GM12878 (cell line): ENCODE measurements around the gene ETV6. TPM values are rescaled to one million over a fixed set of nuclear protein-coding genes. Genes with fewer than 3 reads are reported as not detected.

Experiments used
- ATAC-seq: fragments of 200-7000 bp; cut with Tn5 transposase; 3 replicates; pipeline ENCODE4 v1.9.1; 2020; ENCODE audit warnings: mild to moderate bottlenecking, moderate library complexity
- BruUV-seq: library from RNA; stranded (reverse); fragments of 400-500 nt; replicated peaks from 2 replicates; lab custom pipeline; 2021; lab: Mats Ljungman, UMichigan
- CTCF ChIA-PET: fragments of 300-600 bp; sonication (Branson Sonifier 250); formaldehyde crosslinking; extraction: SDS; loops from one replicate; lab custom pipeline; 2021; ENCODE audit warnings: inconsistent platforms; lab: Yijun Ruan, JAX
- POLR2A ChIA-PET: fragments of 350-600 bp; formaldehyde crosslinking; extraction: SDS; loops from one replicate; lab custom pipeline; 2021; ENCODE audit warnings: inconsistent platforms; lab: Charles Lee
- RAD21 ChIA-PET: fragments of 300-600 bp; sonication (Branson Sonifier 250); formaldehyde crosslinking; loops from one replicate; lab custom pipeline; 2023; ENCODE audit warnings: antibody characterized with exemption; ENCODE audit not compliant: unreplicated experiment; lab: Charles Lee
- SMC1A ChIA-PET: fragments of 300-600 bp; sonication (Branson Sonifier 250); formaldehyde crosslinking; loops from one replicate; lab custom pipeline; 2023; ENCODE audit not compliant: unreplicated experiment, uncharacterized antibody; lab: Charles Lee
- DNase-seq: peaks from one replicate; pipeline ENCODE4 v3.0.0-alpha.2; 2011; ENCODE audit warnings: low read depth, low spot score
- FAIRE-seq: peaks from 3 replicates; lab custom pipeline; 2011; peaks lifted over from hg19 to GRCh38; lab: Jason Lieb, UNC
- H2AFZ ChIP-seq: 2 replicates; pipeline ENCODE4 v1.6.0; 2011; ENCODE audit warnings: low read depth, low read length, control low read depth; ENCODE audit not compliant: control insufficient read depth
- H3K27ac ChIP-seq: 2 replicates; pipeline ENCODE4 v1.5.1; 2011; ENCODE audit warnings: control low read depth; ENCODE audit not compliant: control insufficient read depth, insufficient read depth
- H3K27me3 ChIP-seq, 2 experiments: replicated peaks in 1 of 2; 2 replicates each; pipeline versions ENCODE4 v1.6.0 to v1.6.1; 2011; ENCODE audit warnings: low read length in 1 of 2; ENCODE audit not compliant: control insufficient read depth in 2 of 2, insufficient read depth in 2 of 2
- H3K36me3 ChIP-seq, 2 experiments: 2 replicates each; pipeline ENCODE4 v1.5.1; 2011; ENCODE audit warnings: low read length in 1 of 2; ENCODE audit not compliant: control insufficient read depth in 2 of 2, insufficient read depth in 2 of 2
- H3K4me1 ChIP-seq: 2 replicates; pipeline ENCODE4 v1.6.1; 2011; ENCODE audit warnings: mild to moderate bottlenecking, low read length, moderate library complexity, mixed read lengths; ENCODE audit not compliant: control insufficient read depth, insufficient read depth
- H3K4me2 ChIP-seq: 2 replicates; pipeline ENCODE4 v1.6.0; 2011; ENCODE audit warnings: control low read depth; ENCODE audit not compliant: control insufficient read depth, insufficient read depth
- H3K4me3 ChIP-seq: fragments of 200-600 bp; sonication (generic); 2 replicates; pipeline ENCODE4 v1.5.1; 2016
- H3K79me2 ChIP-seq: 2 replicates; pipeline ENCODE4 v1.6.0; 2011; ENCODE audit warnings: low read length; ENCODE audit not compliant: control insufficient read depth, insufficient read depth
- H3K9ac ChIP-seq: 2 replicates; pipeline ENCODE4 v1.8.0; 2011; ENCODE audit warnings: low read length, control low read depth, mixed read lengths; ENCODE audit not compliant: control insufficient read depth, insufficient read depth
- H3K9me3 ChIP-seq: replicated peaks from 3 replicates; pipeline ENCODE4 v1.5.1; 2011; ENCODE audit warnings: mild to moderate bottlenecking, low read length; ENCODE audit not compliant: control insufficient read depth, insufficient read depth
- H4K20me1 ChIP-seq: 2 replicates; pipeline ENCODE4 v1.6.0; 2011; ENCODE audit not compliant: control insufficient read depth, insufficient read depth
- BCL11A ChIP-seq: IDR thresholded peaks from 2 replicates; pipeline ENCODE4 v1.6.1; 2011; ENCODE audit warnings: low read depth, low read length
- CBFB ChIP-seq: IDR thresholded peaks from 2 replicates; pipeline ENCODE4 v1.6.1; 2016; ENCODE audit warnings: antibody characterized with exemption, low read depth
- CBX3 ChIP-seq: fragments of 200-600 bp; sonication (generic); IDR thresholded peaks from 2 replicates; pipeline ENCODE4 v1.6.1; 2016; ENCODE audit warnings: low read depth, borderline replicate concordance
- CHD2 ChIP-seq: IDR thresholded peaks from 2 replicates; pipeline ENCODE4 v1.6.1; 2011; ENCODE audit warnings: low read depth, low read length, improper control_type of control experiment, borderline replicate concordance
- GATAD2B ChIP-seq: fragments of 450-650 bp; conservative IDR thresholded peaks from 2 replicates; pipeline ENCODE4 v1.6.1; 2017; ENCODE audit warnings: low read depth, mild to moderate bottlenecking, moderate library complexity
- IRF4 ChIP-seq: IDR thresholded peaks from 2 replicates; pipeline ENCODE4 v1.6.1; 2011; ENCODE audit warnings: low read depth, low read length
- JUNB ChIP-seq: IDR thresholded peaks from 2 replicates; pipeline ENCODE4 v1.6.1; 2016; ENCODE audit warnings: antibody characterized with exemption, mild to moderate bottlenecking
- JUND ChIP-seq: IDR thresholded peaks from 2 replicates; pipeline ENCODE4 v1.6.1; 2012; ENCODE audit warnings: low read depth, mild to moderate bottlenecking, low read length, improper control_type of control experiment, moderate library complexity
- MXI1 ChIP-seq: fragments of 150-350 bp; IDR thresholded peaks from 2 replicates; pipeline ENCODE4 v1.6.1; 2011; ENCODE audit warnings: low read depth, mild to moderate bottlenecking, inconsistent platforms, low read length, improper control_type of control experiment
- RAD21 ChIP-seq: IDR thresholded peaks from 2 replicates; pipeline ENCODE4 v1.6.1; 2011; ENCODE audit warnings: mild to moderate bottlenecking, low read depth, low read length, moderate library complexity; ENCODE audit not compliant: insufficient read depth
- RB1 ChIP-seq: fragments of 450-650 bp; formaldehyde crosslinking; IDR thresholded peaks from 2 replicates; pipeline ENCODE4 v1.6.1; 2017; ENCODE audit warnings: mild to moderate bottlenecking, borderline replicate concordance
- RUNX3 ChIP-seq: IDR thresholded peaks from 2 replicates; pipeline ENCODE4 v1.6.1; 2012; ENCODE audit warnings: low read length, inconsistent platforms
- SREBF1 ChIP-seq: IDR thresholded peaks from 2 replicates; pipeline ENCODE4 v1.6.1; 2012; ENCODE audit warnings: mild to moderate bottlenecking, low read length
- ZNF592 ChIP-seq: fragments of 450-650 bp; IDR thresholded peaks from 2 replicates; pipeline ENCODE4 v1.6.1; 2017; ENCODE audit warnings: mild to moderate bottlenecking, moderate library complexity
- ZZZ3 ChIP-seq: IDR thresholded peaks from 2 replicates; pipeline ENCODE4 v1.6.1; 2011; ENCODE audit warnings: low read depth; ENCODE audit not compliant: control insufficient read depth, insufficient read length
- WGBS: methylation state at CpG from one replicate; pipeline ENCODE4 v1.1.6; 2016; ENCODE audit warnings: low lambda C conversion rate; ENCODE audit not compliant: insufficient replicate concordance, insufficient coverage; ENCODE audit errors: missing lambda C conversion rate; 5-methylcytosine and 5-hydroxymethylcytosine counted together
- in situ Hi-C: fragments of 300-500 bp; cut with MboI; formaldehyde crosslinking; loops from 9 replicates; pipeline ENCODE4 v1.14.3; 2018; ENCODE audit warnings: mixed read lengths
- intact Hi-C: fragments of 100-400 bp; cut with micrococcal nuclease; formaldehyde crosslinking; loops from one replicate; pipeline ENCODE4 v1.14.2; 2022; ENCODE audit not compliant: unreplicated experiment
- polyA plus RNA-seq, 11 experiments: library from polyadenylated mRNA; depleted of rRNA in 4 of 11; unstranded in 6 of 11; stranded (reverse) in 5 of 11; fragments of >200 nt; fragmentation: Nextera tagmentation in 4 of 11; fragmentation: Illumina TruSeq in 1 of 11; extraction: Ambion mirVana in 4 of 11; extraction: Trizol in 1 of 11; gene quantifications; 1 replicate in 1 of 11; 2 replicates in 10 of 11; pipeline versions ENCODE4 v1.2.1 to v1.2.3, GENCODE V29; 2011 to 2016; ENCODE audit warnings: inconsistent platforms in 2 of 11, missing spikeins in 2 of 11, low read depth in 1 of 11
- total RNA-seq, 4 experiments: library from RNA; depleted of rRNA in 3 of 4; stranded (reverse); fragments of >200 nt in 3 of 4; fragmentation: Illumina TruSeq in 1 of 4; extraction: Trizol in 1 of 4; gene quantifications; 2 replicates each; pipeline versions ENCODE4 v1.2.1 to v1.2.3, GENCODE V29; 2013 to 2021

ETV6 gene
- total and polyA plus RNA-seq, 10 of the 15 experiments (the other 5 are each of a cell fraction or from before 2014, with no cell fraction given): 6.6 to 74.8 (median 24.6) TPM

- peaks cover 6 to 19% of the 10 kb centered on the region in 2 experiments for H3K36me3 ChIP-seq
- ChIA-PET POLR2A (interaction anchor here (0.8 to 4.5 kb wide), 7 partner anchors 9 to 63 kb away, joined by 3 to 24 read pairs (median 6); no protein-coding TSS in a partner anchor), SMC1A (interaction anchor here (0.9 to 10.7 kb wide), 14 partner anchors 9 to 267 kb away, joined by 3 to 148 read pairs (median 8); no protein-coding TSS in a partner anchor), CTCF (interaction anchor here (1.0 to 3.6 kb wide), 7 partner anchors 9 to 232 kb away, joined by 3 to 16 read pairs (median 5); no protein-coding TSS in a partner anchor), RAD21 (interaction anchor here (0.9 to 5.3 kb wide), 10 partner anchors 16 to 233 kb away, joined by 3 to 71 read pairs (median 6); no protein-coding TSS in a partner anchor)
- 66% methylated on average over 2 of the region's 3 CpGs for WGBS
- H3K27me3 ChIP-seq: no peaks in the 10 kb centered on the region
- intact Hi-C loops (loop anchor here (2.0 kb wide), 2 partner anchors 51 to 83 kb away; no protein-coding TSS in a partner anchor), in situ Hi-C loops (no loop called here)
- no peaks in the 10 kb centered on the region for H3K9me3 ChIP-seq
- no peaks in the 10 kb centered on the region for H4K20me1 ChIP-seq
- H3K4me2 ChIP-seq: peak overlapping the region; percentile 96
- H3K27ac ChIP-seq: peak overlapping the region; percentile 93
- H2AFZ ChIP-seq: no peak overlapping the region
- no TSS peak for BruUV-seq
- peaks cover 41% of the 10 kb centered on the region for H3K4me1 ChIP-seq
- ATAC-seq (no peak), DNase-seq (no peak), FAIRE-seq (no peak)
- peak overlapping the region; percentile 61 for H3K4me3 ChIP-seq
- TF ChIP-seq CHD2: 0 out of 2 replicates have a peak, but pooled peaks have one; percentile 9
- no peak for TF ChIP-seq RB1
- peak overlapping the region; percentile 80 for H3K9ac ChIP-seq
- H3K79me2 ChIP-seq: peaks cover 69% of the 10 kb centered on the region
These were observed 164.0 kb downstream of the ETV6 start for GRCh38 chr12:11813438-11813813.

- Histone ChIP-seq H3K27me3 (no peaks in the 10 kb centered on the region), H3K36me3 (peaks cover 13 to 23% of the 10 kb centered on the region in 2 experiments), H3K4me1 (peaks cover 41% of the 10 kb centered on the region), H3K27ac (peak overlapping the region; percentile 93), H3K9me3 (no peaks in the 10 kb centered on the region), H3K4me3 (no peak overlapping the region), H3K4me2 (no peak overlapping the region), H3K9ac (no peak overlapping the region), H4K20me1 (no peaks in the 10 kb centered on the region), H3K79me2 (peaks cover 65% of the 10 kb centered on the region), H2AFZ (no peak overlapping the region)
- CTCF ChIA-PET: interaction anchor here (1.0 to 2.8 kb wide), 2 partner anchors 8 to 218 kb away, joined by 3 to 8 read pairs; no protein-coding TSS in a partner anchor
- 51% methylated on average over 3 of the region's 3 CpGs for WGBS
- POLR2A ChIA-PET: interaction anchor here (0.6 to 1.9 kb wide), 3 partner anchors 8 to 150 kb away, joined by 4 to 5 read pairs (median 4); no protein-coding TSS in a partner anchor
- no peak for ATAC-seq
- SMC1A ChIA-PET: interaction anchor here (1.2 to 10.7 kb wide), 9 partner anchors 8 to 84 kb away, joined by 3 to 148 read pairs (median 6); no protein-coding TSS in a partner anchor
- BruUV-seq: no TSS peak
- in situ Hi-C loops (no loop called here), intact Hi-C loops (no loop called here)
- DNase-seq: no peak
- RAD21 ChIA-PET: no interaction called here
- no peak for FAIRE-seq
- TF ChIP-seq SREBF1: no peak
- no peak for TF ChIP-seq JUNB
- TF ChIP-seq MXI1: no peak
- TF ChIP-seq CBFB: no peak
- no peak for TF ChIP-seq CBX3
- TF ChIP-seq ZNF592: no peak
- no peak for TF ChIP-seq JUND
- no peak for TF ChIP-seq GATAD2B
- TF ChIP-seq RAD21: no peak
- TF ChIP-seq RUNX3: no peak
- no peak for TF ChIP-seq BCL11A
- TF ChIP-seq ZZZ3: no peak
- TF ChIP-seq IRF4: no peak
These were observed 164.9 kb downstream of the ETV6 start for GRCh38 chr12:11814374-11814773.
